Measurements from ENCODE around the gene ZDHHC1.
A peak's percentile ranks its signal among the peaks of the same experiment; 100 is the strongest.

The ZDHHC1 gene

GRCh38 chr16:67407176-67407787 lies 9.0 kb downstream of the ZDHHC1 start:
- DNase-seq, result no peak

- no peak for DNase-seq
Observed at GRCh38 chr16:67406111-67406971, 9.9 kb downstream of the ZDHHC1 start.

GRCh38 chr16:67405336-67405735 lies 10.9 kb downstream of the ZDHHC1 start:
- DNase-seq, result no peak

GRCh38 chr16:67404740-67405226 lies 11.5 kb downstream of the ZDHHC1 start:
- DNase-seq, result no peak

GRCh38 chr16:67403976-67404555 lies 12.2 kb downstream of the ZDHHC1 start:
- peak; percentile 5 for DNase-seq

- DNase-seq, result no peak
Observed at GRCh38 chr16:67400901-67401300, 15.4 kb downstream of the ZDHHC1 start.

GRCh38 chr16:67399749-67400704 lies 16.2 kb downstream of the ZDHHC1 start:
- no peak for DNase-seq

GRCh38 chr16:67399218-67399733 lies 17.0 kb downstream of the ZDHHC1 start:
- no peak for DNase-seq

GRCh38 chr16:67398546-67399217 lies 17.6 kb downstream of the ZDHHC1 start:
- DNase-seq, result no peak

- DNase-seq, result no peak
Observed at GRCh38 chr16:67397812-67398545, 18.3 kb downstream of the ZDHHC1 start.

GRCh38 chr16:67397036-67397801 lies 19.1 kb downstream of the ZDHHC1 start:
- no peak for DNase-seq

- DNase-seq, result no peak
Observed at GRCh38 chr16:67396159-67397035, 19.9 kb downstream of the ZDHHC1 start.

GRCh38 chr16:67395458-67396158 lies 20.7 kb downstream of the ZDHHC1 start:
- no peak for DNase-seq

GRCh38 chr16:67395105-67395457 lies 21.2 kb downstream of the ZDHHC1 start:
- DNase-seq, result no peak

- DNase-seq, result no peak
Observed at GRCh38 chr16:67394155-67395104, 21.8 kb downstream of the ZDHHC1 start.

- DNase-seq, result no peak
Observed at GRCh38 chr16:67393788-67394154, 22.5 kb downstream of the ZDHHC1 start.

- DNase-seq, result no peak
Observed at GRCh38 chr16:67393111-67393787, 23.0 kb downstream of the ZDHHC1 start, which contains the start of gene TPPP3. Gene TPPP3 (minus strand): TSS chr16:67393498. CDS start chr16:67391111, 2,387 bp downstream.
